ENCODE measurements around the gene USP15.

- TF ChIP-seq CTCF (IDR thresholded peaks at IDR 0.05), result no peak
- TF ChIP-seq POLR2AphosphoS5 (IDR thresholded peaks at IDR 0.05; ENCODE audit: insufficient read depth in 1 of 2, low read depth in 1 of 2), result no peak
These were observed 1.8 kb downstream of the USP15 start for GRCh38 chr12:62261876-62262517.

Data from vagina (tissue), 2 donors.